ENCODE data around the gene ZNF43.
"Not testable (repeated sequence)": the region's sequence is repeated elsewhere in the genome, so short reads cannot be mapped to it uniquely, and the experiment has no call there.

GRCh38 chr19:21808400-21809000, 27.5 kb downstream of the ZNF43 start:
- TF ChIP-seq POLR2AphosphoS5 (IDR thresholded peaks at IDR 0.05; ENCODE audit: borderline replicate concordance, low read depth, low read length); EZH2 (IDR thresholded peaks at IDR 0.05): not testable (repeated sequence)
